Putamen (tissue), 1 donor: ENCODE measurements around the gene NUFIP2.
A peak's percentile ranks its signal among the peaks of the same experiment; 100 is the strongest.
"Not testable (repeated sequence)": the region's sequence is repeated elsewhere in the genome, so short reads cannot be mapped to it uniquely, and the experiment has no call there.

Experiments
- DNase-seq: peaks from one replicate; pipeline ENCODE4 v3.0.0-alpha.2; 2016; ENCODE audit warnings: low spot score

The NUFIP2 gene

GRCh38 chr17:29278692-29279091, 15.3 kb downstream of the NUFIP2 start:
- no peak for DNase-seq

- DNase-seq = no peak
Observed at GRCh38 chr17:29273924-29274323, 20.0 kb downstream of the NUFIP2 start.

- DNase-seq = not testable (repeated sequence)
Observed at GRCh38 chr17:29271980-29272379, 22.0 kb downstream of the NUFIP2 start.

- no peak for DNase-seq
Observed at GRCh38 chr17:29263916-29264315, 30.0 kb downstream of the NUFIP2 start.

- no peak for DNase-seq
Observed at GRCh38 chr17:29257756-29258155, 36.2 kb downstream of the NUFIP2 start.

GRCh38 chr17:29256735-29257466, 37.0 kb downstream of the NUFIP2 start:
- DNase-seq = no peak

GRCh38 chr17:29255926-29256522, 37.9 kb downstream of the NUFIP2 start:
- no peak for DNase-seq

GRCh38 chr17:29253037-29253436, 40.9 kb downstream of the NUFIP2 start:
- no peak for DNase-seq

- no peak for DNase-seq
Observed at GRCh38 chr17:29252101-29252791, 41.7 kb downstream of the NUFIP2 start.

GRCh38 chr17:29251184-29251583, 42.8 kb downstream of the NUFIP2 start:
- DNase-seq = no peak

- no peak for DNase-seq
Observed at GRCh38 chr17:29250666-29251065, 43.3 kb downstream of the NUFIP2 start.

- no peak for DNase-seq
Observed at GRCh38 chr17:29248845-29249244, 45.1 kb downstream of the NUFIP2 start.

GRCh38 chr17:29247219-29247618, 46.7 kb downstream of the NUFIP2 start:
- DNase-seq = no peak

GRCh38 chr17:29246628-29247027, 47.3 kb downstream of the NUFIP2 start, which contains the start of gene CRYBA1:
Gene CRYBA1 (plus strand): TSS chr17:29246859. CDS start chr17:29246864, 5 bp downstream.
- no peak for DNase-seq

- no peak for DNase-seq
Observed at GRCh38 chr17:29245401-29245800, 48.5 kb downstream of the NUFIP2 start.

GRCh38 chr17:29243792-29244191, 50.2 kb downstream of the NUFIP2 start:
- DNase-seq = no peak

GRCh38 chr17:29242790-29243189, 51.2 kb downstream of the NUFIP2 start:
- no peak for DNase-seq

- DNase-seq = no peak
Observed at GRCh38 chr17:29242051-29242450, 51.9 kb downstream of the NUFIP2 start.

- DNase-seq = peak; percentile 28
Observed at GRCh38 chr17:29240968-29241963, 52.7 kb downstream of the NUFIP2 start.

- no peak for DNase-seq
Observed at GRCh38 chr17:29240477-29240876, 53.5 kb downstream of the NUFIP2 start.

GRCh38 chr17:29238133-29238850, 55.7 kb downstream of the NUFIP2 start:
- no peak for DNase-seq
